Activated naive CD4-positive, alpha-beta T cell treated with anti-CD3 and anti-CD28 coated beads, Interleukin-2, amount 50 U/mL, for 72 hours (primary cell): ENCODE results near the gene RIMOC1. TPM values are rescaled to one million over a fixed set of nuclear protein-coding genes. Genes with fewer than 3 reads are reported as not detected.
"Not testable (repeated sequence)": the region's sequence is repeated elsewhere in the genome, so short reads cannot be mapped to it uniquely, and the experiment has no call there.

Experiments used
- ATAC-seq, 2 donors: fragments of 150-1000 bp; cut with Tn5 transposase; 2 replicates each; pipeline ENCODE4 v1.10.0; 2021; ENCODE audit warnings: mild to moderate bottlenecking in 2 of 2, moderate library complexity in 2 of 2
- DNase-seq, 2 donors: peaks; one replicate each; pipeline ENCODE4 v3.0.0; 2021 to 2022; ENCODE audit warnings: low spot score in 2 of 2
- H3K27ac Mint-ChIP-seq, 2 donors: one replicate each; pipeline ENCODE4 v1.8.0; 2022; ENCODE audit warnings: mild to moderate bottlenecking in 2 of 2, mixed read lengths in 2 of 2
- H3K36me3 Mint-ChIP-seq, 2 donors: one replicate each; pipeline ENCODE4 v1.8.0; 2022; ENCODE audit warnings: mixed read lengths in 2 of 2
- H3K9me3 Mint-ChIP-seq, 2 donors: one replicate each; pipeline ENCODE4 v1.8.0; 2022; ENCODE audit warnings: mixed read lengths in 2 of 2
- total RNA-seq, 2 donors: library from RNA; stranded (reverse); gene quantifications; one replicate each; pipeline ENCODE4 v1.2.3, GENCODE V29; 2022

The RIMOC1 gene
- total RNA-seq, 2 donors from 2014 or later = 23.6 to 37.6 TPM

- H3K9me3 Mint-ChIP-seq = no peaks in the 10 kb centered on the region
- DNase-seq = peak; percentile 87 to 91
- peaks cover under 1 to 9% of the 10 kb centered on the region in 2 donors for H3K36me3 Mint-ChIP-seq
- peak; percentile 97 to 98 for ATAC-seq
- peak within 1 kb of the TSS; percentile 97 to 100 for H3K27ac Mint-ChIP-seq
Measured at GRCh38 chr5:41924872-41925554, 20.9 kb downstream of the RIMOC1 start, which contains the start of gene FBXO4. Gene FBXO4, plus strand, starts transcription at chr5:41925281. Its CDS starts 29 bp downstream, at chr5:41925310.

GRCh38 chr5:41925555-41925951 is 21.4 kb downstream of the RIMOC1 start:
- ATAC-seq (peak in 1 of 2 donors; percentile 32), DNase-seq (peak in 1 of 2 donors; percentile 36)
- Mint-ChIP-seq H3K36me3 (peaks cover 6 to 9% of the 10 kb centered on the region in 2 donors), H3K27ac (peak overlapping the region; percentile 93 to 100), H3K9me3 (no peaks in the 10 kb centered on the region)

- H3K36me3 Mint-ChIP-seq = peaks cover 20 to 22% of the 10 kb centered on the region in 2 donors
- peaks cover 0 to 5% of the 10 kb centered on the region in 2 donors for H3K9me3 Mint-ChIP-seq
- no peak for DNase-seq
- ATAC-seq = no peak
- H3K27ac Mint-ChIP-seq = no peak overlapping the region
Measured at GRCh38 chr5:41927604-41928003, 23.5 kb downstream of the RIMOC1 start.

GRCh38 chr5:41929035-41929434 is 24.9 kb downstream of the RIMOC1 start:
- H3K9me3 Mint-ChIP-seq = peaks cover 0 to 5% of the 10 kb centered on the region in 2 donors

GRCh38 chr5:41932770-41933169 is 28.6 kb downstream of the RIMOC1 start:
- no peak for ATAC-seq
- Mint-ChIP-seq H3K9me3 (peaks cover 0 to 5% of the 10 kb centered on the region in 2 donors), H3K27ac (no peak overlapping the region), H3K36me3 (peaks cover 13 to 20% of the 10 kb centered on the region in 2 donors)
- DNase-seq = no peak

More at GRCh38 chr5:41929035-41929434, 24.9 kb downstream of the RIMOC1 start:
- H3K36me3 Mint-ChIP-seq = peaks cover 20 to 22% of the 10 kb centered on the region in 2 donors
- ATAC-seq (no peak), DNase-seq (no peak)
- no peak overlapping the region for H3K27ac Mint-ChIP-seq

- DNase-seq = no peak
- H3K9me3 Mint-ChIP-seq = peaks cover 0 to 5% of the 10 kb centered on the region in 2 donors
- ATAC-seq = no peak
- no peak overlapping the region for H3K27ac Mint-ChIP-seq
- peaks cover 14 to 15% of the 10 kb centered on the region in 2 donors for H3K36me3 Mint-ChIP-seq
Measured at GRCh38 chr5:41935544-41935943, 31.4 kb downstream of the RIMOC1 start.

GRCh38 chr5:41940641-41941040 is 36.5 kb downstream of the RIMOC1 start:
- Mint-ChIP-seq H3K9me3 (no peaks in the 10 kb centered on the region), H3K36me3 (peaks cover 0 to 4% of the 10 kb centered on the region in 2 donors), H3K27ac (peak overlapping the region; percentile 15 to 67)
- ATAC-seq (no peak), DNase-seq (no peak)

GRCh38 chr5:41945332-41945955 is 41.3 kb downstream of the RIMOC1 start:
- DNase-seq, H3K27ac Mint-ChIP-seq, ATAC-seq: not testable (repeated sequence)
- Mint-ChIP-seq H3K9me3 (peaks cover 0 to 10% of the 10 kb centered on the region in 2 donors), H3K36me3 (peaks cover 0 to 22% of the 10 kb centered on the region in 2 donors)

- Mint-ChIP-seq H3K36me3 (peaks cover 0 to 18% of the 10 kb centered on the region in 2 donors), H3K27ac (no peak overlapping the region), H3K9me3 (peaks cover 0 to 11% of the 10 kb centered on the region in 2 donors)
- no peak for DNase-seq
- no peak for ATAC-seq
Measured at GRCh38 chr5:41951224-41951623, 47.1 kb downstream of the RIMOC1 start.

Other genes with a start within 250 kb of the RIMOC1 start
- 10 to 100 TPM; 74.5 to 85.5 TPM for gene OXCT1, start 33.9 kb upstream of the RIMOC1 start, total RNA-seq
- gene FBXO4, start 20.9 kb downstream of the RIMOC1 start, total RNA-seq = 10 to 100 TPM in 1 of 2 donors, 1 to 10 TPM in 1; 3.8 to 21.0 TPM